T47D (cell line): ENCODE data around the gene ZFHX3.

Source experiments
- DNase-seq, 2 experiments: peaks; one replicate each; pipeline versions ENCODE4 v3.0.0 to v3.0.0-alpha.2; 2011 to 2012; ENCODE audit warnings: low read depth in 1 of 2, low spot score in 1 of 2
- JUND ChIP-seq: IDR thresholded peaks from 2 replicates; pipeline ENCODE4 v1.6.1; 2012; ENCODE audit warnings: low read depth
- in situ Hi-C: cut with HindIII; loops from 2 replicates; pipeline ENCODE4 v1.10.0; 2016; ENCODE audit warnings: low sequenced_read_pairs, low pct_unique_long_range_greater_than_20kb

ZFHX3 gene

DNA sequence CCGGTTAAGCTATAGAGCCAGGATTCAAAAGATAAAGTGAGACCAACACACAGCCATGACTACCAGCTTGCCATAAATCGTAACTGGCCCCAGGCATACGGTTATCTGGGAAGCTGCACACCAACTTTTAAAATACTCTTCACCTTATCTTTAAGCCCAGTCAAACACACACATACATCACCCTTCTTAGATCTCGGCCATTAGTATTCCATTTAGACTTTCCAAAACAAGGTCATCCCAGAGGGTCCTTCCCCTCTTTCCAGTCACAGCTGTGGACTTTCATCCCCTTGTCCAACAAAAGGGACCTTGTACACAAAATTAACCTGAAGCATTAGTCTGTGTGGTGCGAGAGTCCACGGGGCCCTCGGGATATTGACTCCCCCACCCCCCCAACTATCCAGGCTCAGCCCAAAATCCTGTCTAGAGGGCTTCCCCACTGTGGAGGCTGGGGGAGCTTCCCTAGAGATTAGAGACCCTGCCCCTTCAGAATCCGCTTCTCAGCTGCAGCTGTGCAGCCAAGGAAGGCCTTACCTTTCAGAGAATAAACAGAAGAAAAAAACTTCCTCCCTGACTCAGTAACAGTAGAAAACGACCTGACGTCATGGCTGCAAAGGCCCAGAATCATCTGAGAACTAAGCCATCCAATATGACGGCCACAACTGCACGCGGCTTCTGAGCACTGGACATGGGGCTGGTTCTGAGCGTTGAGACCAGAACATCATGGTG is 9.9 kb downstream of the ZFHX3 start:
- no peak for TF ChIP-seq JUND
- in situ Hi-C loops, result no loop called here
- no peak for DNase-seq

- DNase-seq, result no peak
- no peak for TF ChIP-seq JUND
- in situ Hi-C loops, result no loop called here
These were observed 10.6 kb downstream of the ZFHX3 start for GRCh38 chr16:73037331-73037745.

- DNase-seq, result no peak
- no peak for TF ChIP-seq JUND
- in situ Hi-C loops, result no loop called here
These were observed 11.7 kb downstream of the ZFHX3 start for GRCh38 chr16:73036074-73036826.

GRCh38 chr16:73034374-73034773 is 13.6 kb downstream of the ZFHX3 start:
- no peak for TF ChIP-seq JUND
- in situ Hi-C loops, result no loop called here
- no peak for DNase-seq

GRCh38 chr16:73033271-73033998 is 14.5 kb downstream of the ZFHX3 start:
- DNase-seq, result no peak
- in situ Hi-C loops, result no loop called here
- TF ChIP-seq JUND, result no peak

- TF ChIP-seq JUND, result no peak
- in situ Hi-C loops, result no loop called here
- no peak for DNase-seq
These were observed 15.2 kb downstream of the ZFHX3 start for GRCh38 chr16:73032541-73033270.

DNA sequence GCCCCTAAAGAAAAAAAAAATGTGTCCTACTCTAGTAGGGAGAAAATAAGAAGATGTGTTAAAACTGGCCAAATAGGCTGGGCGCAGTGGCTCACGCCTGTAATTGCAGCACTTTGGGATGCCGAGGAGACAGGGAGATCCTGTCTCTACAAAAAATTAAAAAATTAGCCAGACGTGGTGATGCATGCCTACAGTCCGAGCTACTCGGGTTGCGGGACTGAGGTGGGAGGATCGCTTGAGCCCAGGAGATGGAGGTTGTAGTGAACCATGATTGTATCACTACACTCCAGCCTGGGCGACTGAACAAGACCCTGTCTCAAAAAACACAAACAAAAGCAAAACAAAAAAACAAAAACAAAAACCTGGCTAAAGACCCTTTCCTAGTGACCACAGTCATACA is 15.9 kb downstream of the ZFHX3 start:
- DNase-seq, result no peak
- in situ Hi-C loops, result no loop called here
- TF ChIP-seq JUND, result no peak

GRCh38 chr16:73031155-73031866 is 16.6 kb downstream of the ZFHX3 start:
- in situ Hi-C loops, result no loop called here
- no peak for TF ChIP-seq JUND
- DNase-seq, result no peak

- in situ Hi-C loops, result no loop called here
- no peak for TF ChIP-seq JUND
These were observed 19.1 kb downstream of the ZFHX3 start for GRCh38 chr16:73028721-73029361.

GRCh38 chr16:73028263-73028662 is 19.7 kb downstream of the ZFHX3 start:
- in situ Hi-C loops, result no loop called here
- DNase-seq, result no peak
- no peak for TF ChIP-seq JUND

More at GRCh38 chr16:73028721-73029361, 19.1 kb downstream of the ZFHX3 start:
- no peak for DNase-seq

DNA sequence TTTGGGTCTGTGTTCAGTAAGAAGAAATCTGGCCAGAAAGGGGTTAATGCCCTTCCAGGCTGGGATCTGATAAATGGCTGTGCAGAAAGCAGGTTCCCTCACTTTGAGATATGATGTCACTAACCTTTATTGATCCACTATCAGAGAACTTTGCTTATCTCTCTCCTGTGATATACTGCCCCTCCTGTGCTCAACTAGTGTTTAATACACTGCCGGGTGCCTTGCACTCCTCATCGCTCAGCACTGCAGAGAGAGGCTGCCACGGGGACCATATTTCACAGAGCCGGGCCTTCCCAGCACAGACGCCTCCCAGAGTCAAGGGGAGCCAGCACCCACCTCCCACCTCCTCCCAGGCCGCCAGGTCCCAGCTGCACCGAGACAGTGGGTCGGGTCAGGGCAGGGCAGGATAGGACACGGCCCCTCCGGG is 20.2 kb downstream of the ZFHX3 start:
- TF ChIP-seq JUND, result no peak
- in situ Hi-C loops, result no loop called here
- no peak for DNase-seq
